Suprapubic skin (tissue), 3 donors: ENCODE data around the gene TPPP2.

Experiments
- CTCF ChIP-seq, 2 donors: fragments of 200-600 bp in 1 of 2; fragments of 450-650 bp in 1 of 2; sonication (generic) in 1 of 2; IDR thresholded peaks; one replicate each; pipeline ENCODE4 v1.5.1; 2016 to 2019; ENCODE audit warnings: antibody characterized with exemption in 2 of 2, mild to moderate bottlenecking in 1 of 2, moderate library complexity in 1 of 2
- EP300 ChIP-seq: sonication (generic); formaldehyde crosslinking; IDR thresholded peaks from one replicate; pipeline ENCODE4 v1.6.1; 2017; ENCODE audit warnings: antibody characterized with exemption

GRCh38 chr14:21018781-21019180 is 11.2 kb upstream of the TPPP2 start:
- no peak for TF ChIP-seq CTCF (IDR thresholded peaks at IDR 0.05)
- no peak for TF ChIP-seq EP300
